Activated T-cell treated with anti-CD3 and anti-CD28 coated beads, Interleukin-2, amount 50 U/mL, for 1 hour (primary cell): ENCODE results near the gene OR8S1.
A peak's percentile ranks its signal among the peaks of the same experiment; 100 is the strongest.
"Not testable (repeated sequence)": the region's sequence is repeated elsewhere in the genome, so short reads cannot be mapped to it uniquely, and the experiment has no call there.

Source experiments
- DNase-seq: peaks from one replicate; pipeline ENCODE4 v3.0.0-alpha.2; 2020

OR8S1 gene

DNA sequence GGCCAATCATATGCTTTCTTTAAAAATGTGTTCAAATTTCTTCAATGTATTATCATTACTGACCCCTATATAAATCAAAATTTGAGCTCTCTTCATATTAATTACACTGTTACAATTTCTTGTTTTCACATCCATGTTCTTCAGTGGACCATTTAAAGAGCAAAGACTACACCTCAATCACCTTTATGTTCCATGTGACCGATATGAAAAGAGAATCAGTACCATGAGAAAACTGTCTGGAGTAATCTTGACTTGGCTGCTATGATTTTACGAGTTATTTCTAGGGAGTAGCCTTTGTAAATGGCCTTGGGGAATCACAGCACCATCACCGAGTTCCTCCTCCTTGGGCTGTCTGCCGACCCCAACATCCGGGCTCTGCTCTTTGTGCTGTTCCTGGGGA, at the start of gene OR8S1:
OR8S1 (plus strand) TSS at position 301 of the 400 bp plus-strand sequence; CDS start at position 301, 0 bp downstream.
- DNase-seq, result no peak

GRCh38 chr12:48482198-48482597, 43.2 kb upstream of the OR8S1 start, which contains the start of gene C12orf54:
Gene C12orf54, plus strand, starts transcription at chr12:48482498. Its CDS starts 799 bp downstream, at chr12:48483297.
- no peak for DNase-seq

DNA sequence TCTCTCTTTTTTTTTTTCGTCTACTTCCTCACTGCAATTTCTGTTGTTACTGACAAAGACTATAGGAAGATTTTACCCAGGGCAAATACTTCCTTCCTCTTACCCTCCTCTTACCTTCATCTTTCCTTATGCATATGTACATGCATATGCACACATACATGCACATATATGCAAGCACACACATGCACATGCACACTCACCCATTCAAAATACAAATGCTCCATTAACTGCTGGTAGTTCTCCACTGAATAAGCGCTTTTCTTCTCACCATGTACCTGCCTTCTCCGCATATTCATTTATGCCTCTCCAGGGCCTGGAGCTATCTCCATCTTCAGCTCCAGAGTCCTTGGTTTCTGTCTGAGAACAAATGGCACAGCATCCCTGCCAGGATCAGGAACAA, 42.5 kb upstream of the OR8S1 start:
- no peak for DNase-seq

DNA sequence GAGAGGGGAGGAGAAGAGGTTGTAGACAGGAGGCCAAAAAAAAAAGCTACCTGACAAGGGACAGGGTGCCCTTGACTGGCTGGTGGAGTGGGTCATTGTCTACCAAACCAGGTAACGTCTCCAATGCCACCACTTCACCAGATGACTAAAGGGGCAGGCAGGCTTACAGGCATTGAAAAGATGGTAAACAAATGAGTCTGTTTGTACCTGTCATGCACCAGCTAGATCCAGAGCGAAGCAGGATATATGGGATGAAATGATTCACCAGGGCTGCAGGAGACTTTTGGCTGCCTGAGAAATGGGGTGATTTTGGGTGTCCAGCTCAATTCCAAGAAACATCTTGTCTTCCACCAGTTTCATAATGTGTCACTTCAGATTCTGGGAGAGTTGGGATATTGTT, 39.2 kb upstream of the OR8S1 start:
- no peak for DNase-seq

DNA sequence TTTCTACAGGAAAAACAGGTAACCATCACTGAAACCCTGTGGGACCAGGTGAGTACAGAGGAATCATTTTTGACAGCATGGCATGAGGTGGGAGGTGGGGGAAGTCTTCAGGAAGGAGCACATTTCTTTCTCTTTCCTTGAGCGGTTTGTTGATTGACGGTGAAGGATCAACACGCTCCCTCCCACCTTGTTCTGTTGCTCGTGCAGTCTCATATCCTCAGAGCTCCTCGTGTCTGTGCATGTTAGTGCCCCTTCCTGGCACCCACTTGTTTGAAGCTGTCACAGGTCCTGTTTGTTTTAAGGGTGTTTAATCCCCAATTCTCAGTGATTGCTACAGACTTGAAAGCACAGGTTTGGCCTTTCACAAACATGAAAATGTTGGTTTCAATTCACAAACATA, 38.8 kb upstream of the OR8S1 start:
- DNase-seq, result no peak

DNA sequence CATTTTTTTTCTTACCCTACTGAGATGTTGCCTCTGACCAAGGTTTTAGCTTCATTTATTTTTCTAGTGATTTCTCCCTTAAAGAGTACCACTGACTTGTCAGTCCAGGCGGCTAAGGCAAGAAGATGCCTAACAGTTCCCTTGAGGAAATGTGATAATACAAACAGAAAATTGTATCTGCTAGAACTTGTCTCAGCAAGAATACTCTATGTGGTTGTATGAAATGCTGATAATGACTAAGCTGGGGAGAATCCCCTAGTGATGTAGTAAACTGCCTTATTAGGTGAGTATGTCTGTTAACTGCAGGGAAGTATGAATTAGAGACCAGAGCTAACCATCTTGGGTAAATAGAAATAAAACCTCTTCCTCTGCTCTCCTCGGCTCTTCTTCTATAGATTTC, 36.4 kb upstream of the OR8S1 start:
- DNase-seq, result no peak

DNA sequence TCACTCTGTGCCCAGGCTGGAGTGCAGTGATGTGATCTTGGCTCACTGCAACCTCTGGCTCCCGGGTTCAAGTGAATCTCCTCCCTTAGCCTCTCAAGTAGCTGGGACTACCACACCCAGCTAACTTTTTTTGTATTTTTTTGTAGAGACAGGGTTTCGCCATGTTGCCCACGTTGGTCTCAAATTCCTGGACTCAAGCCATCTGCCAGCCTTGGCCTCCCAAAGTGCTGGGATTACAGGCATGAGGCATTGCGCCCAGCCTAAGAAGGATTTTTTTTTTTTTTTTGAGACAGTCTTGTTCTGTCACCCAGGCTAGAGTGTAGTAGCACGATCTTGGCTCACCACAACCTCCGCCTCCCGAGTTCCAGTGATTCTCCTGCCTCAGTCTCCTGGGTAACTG, 36.0 kb upstream of the OR8S1 start:
- DNase-seq, result not testable (repeated sequence)

GRCh38 chr12:48500281-48500680, 25.2 kb upstream of the OR8S1 start:
- not testable (repeated sequence) for DNase-seq

GRCh38 chr12:48506836-48507235, 18.6 kb upstream of the OR8S1 start:
- not testable (repeated sequence) for DNase-seq

DNA sequence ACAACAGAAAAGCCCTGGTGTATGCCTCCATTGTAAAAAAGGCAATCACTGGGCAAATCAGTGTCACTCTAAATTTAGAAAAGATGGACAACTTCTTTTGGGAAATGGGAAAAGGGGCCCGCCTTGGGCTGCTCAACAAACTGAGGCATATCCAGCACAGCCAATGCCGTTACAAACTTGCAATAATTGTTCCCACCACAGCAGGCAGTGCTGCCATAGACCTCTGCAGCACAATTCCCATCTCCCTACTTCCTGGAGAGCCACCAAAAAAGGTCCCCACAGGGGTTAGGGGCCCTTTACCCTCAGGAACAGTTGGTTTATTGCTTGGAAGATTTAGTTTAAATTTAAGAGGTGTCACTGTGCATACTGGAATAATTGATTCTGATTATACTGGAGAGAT, 16.4 kb upstream of the OR8S1 start:
- DNase-seq, result no peak

- DNase-seq, result no peak
Observed at GRCh38 chr12:48510111-48510510, 15.3 kb upstream of the OR8S1 start.

DNA sequence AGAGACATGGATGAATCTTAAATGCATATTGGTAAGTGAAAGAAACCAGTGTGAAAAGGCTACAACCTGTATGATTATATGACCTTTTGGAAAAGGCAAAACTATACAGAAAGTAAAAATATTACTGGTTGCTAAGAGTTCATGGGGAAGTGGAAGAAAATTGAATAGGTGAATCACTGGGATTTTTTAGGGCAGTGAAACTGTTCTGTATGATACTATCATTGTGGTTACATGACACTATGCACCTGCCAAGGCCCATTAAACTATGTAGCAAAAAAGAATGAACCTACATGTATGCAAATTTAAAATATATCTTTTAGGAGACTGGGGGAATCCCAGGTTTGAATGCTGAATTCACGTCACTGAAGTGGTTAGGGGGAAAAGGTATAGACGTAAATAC, 12.6 kb upstream of the OR8S1 start:
- DNase-seq, result no peak

- no peak for DNase-seq
Observed at GRCh38 chr12:48514728-48515127, 10.7 kb upstream of the OR8S1 start.

DNA sequence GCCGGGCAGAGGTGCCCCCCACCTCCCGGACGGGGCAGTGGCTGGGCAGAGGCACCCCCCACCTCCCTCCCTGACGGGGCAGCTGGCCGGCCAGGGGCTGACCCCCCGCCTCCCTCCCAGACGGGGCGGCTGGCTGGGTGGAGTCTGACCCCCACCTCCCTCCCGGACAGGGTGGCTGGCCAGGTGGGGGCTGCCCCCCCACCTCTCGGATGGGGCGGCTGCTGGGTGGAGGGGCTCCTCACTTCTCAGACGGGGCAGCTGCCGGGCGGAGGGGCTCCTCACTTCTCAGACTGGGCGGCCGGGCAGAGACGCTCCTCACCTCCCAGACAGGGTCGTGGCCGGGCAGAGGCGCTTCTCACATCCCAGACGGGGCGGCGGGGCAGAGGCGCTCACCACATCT, 5.1 kb upstream of the OR8S1 start:
- DNase-seq, result not testable (repeated sequence)

DNA sequence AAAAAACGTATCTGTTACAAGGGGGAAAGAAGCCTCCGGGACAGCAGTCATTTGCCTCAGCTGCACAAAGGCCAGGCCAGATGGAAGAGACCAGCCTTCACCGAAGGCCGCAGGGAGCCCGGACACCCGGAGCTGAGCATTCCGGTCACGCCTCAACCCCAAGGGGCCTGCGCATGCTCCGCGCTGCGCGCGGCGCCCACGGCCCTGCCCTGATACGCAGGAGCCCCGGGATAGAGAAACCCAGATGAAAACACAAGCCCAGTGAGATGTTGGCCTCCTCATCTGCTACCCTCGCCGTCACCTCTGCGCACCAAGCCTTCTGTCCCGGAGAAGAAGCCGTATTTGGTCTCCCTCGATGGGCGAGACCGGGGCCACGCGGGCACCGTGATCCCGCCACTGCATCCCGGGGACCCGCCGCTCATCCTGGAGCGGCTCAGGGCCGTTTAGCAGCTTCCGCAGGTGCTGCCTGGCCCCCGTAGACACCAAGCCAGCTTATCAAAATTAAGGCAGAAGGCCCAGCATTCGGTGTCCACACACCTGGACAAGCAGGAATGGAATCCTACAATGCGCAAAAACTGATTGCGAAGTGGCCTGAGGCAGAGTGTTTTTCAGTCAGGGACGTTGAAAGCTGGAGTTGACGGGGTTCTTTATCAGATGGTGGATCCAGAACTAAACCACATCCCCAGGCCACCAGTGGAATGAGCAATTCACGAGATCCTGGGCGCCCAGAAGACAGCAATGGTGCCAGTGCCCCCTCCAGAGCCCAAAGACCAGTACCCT, 2.6 kb downstream of the OR8S1 start:
- DNase-seq, result no peak

DNA sequence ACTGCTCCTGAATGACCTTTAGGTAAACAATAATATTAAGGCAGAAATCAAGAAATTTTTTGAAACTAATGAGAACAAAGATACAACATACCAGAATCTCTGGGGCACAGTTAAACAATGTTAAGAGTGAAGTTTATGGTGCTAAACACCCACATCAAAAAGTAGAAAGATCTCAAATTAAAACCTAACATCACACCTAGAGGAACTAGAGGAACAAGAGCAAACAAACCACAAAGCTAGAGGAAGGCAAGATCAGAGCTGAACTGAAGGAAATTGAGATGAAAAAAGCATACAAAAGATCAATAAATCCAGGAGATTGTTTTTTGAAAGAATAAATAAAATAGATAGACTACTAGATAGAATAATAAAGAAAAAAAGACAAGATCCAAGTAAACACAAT, 7.2 kb downstream of the OR8S1 start:
- no peak for DNase-seq

DNA sequence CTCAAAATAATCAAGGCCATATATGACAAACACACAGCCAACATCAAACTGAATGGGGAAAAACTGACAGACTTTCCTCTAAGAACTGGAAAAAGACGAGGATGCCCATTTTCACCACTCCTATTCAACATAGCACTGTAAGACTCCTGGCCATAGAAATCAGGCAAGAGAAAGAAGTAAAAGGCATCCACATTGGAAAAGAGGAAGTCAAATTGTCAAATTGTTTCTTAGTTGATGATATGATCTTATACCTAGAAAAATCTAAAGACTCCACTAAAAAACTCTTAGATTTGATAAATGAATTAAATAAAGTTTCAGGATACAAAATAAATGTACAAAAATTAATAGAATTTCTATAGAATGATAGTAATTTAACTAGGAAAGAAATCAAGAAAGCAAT, 11.2 kb downstream of the OR8S1 start:
- no peak for DNase-seq

GRCh38 chr12:48542300-48542928, 17.0 kb downstream of the OR8S1 start:
- peak; percentile 53 for DNase-seq

DNA sequence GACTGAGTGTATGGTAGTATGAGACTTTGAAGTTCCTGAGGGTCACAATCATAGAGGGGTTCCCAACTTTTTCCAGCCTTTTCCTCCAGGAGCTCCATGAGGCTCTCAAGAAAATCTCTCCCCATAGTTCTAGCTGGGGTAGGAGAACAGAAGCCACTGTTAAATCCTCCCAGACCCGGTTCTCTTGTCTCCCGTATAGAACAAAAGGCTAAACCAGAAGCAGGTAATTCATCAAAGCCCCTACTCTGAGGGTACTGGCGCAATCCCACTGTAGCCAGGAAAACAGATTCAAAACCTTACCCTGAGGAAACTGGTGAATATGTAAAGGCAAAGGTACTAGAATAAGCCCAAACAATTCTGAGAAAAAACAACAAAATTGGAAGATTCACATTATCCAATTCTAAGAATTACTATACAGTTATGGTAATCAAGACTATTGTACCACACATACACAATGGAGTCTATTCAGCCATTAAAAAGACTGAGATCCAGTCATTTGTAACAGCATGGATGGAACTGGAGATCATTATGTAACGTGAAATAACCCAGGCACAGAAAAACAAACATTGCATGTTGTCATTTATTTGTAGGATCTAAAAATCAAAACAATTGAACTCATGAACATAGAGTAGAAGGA, 20.5 kb downstream of the OR8S1 start:
- no peak for DNase-seq

DNA sequence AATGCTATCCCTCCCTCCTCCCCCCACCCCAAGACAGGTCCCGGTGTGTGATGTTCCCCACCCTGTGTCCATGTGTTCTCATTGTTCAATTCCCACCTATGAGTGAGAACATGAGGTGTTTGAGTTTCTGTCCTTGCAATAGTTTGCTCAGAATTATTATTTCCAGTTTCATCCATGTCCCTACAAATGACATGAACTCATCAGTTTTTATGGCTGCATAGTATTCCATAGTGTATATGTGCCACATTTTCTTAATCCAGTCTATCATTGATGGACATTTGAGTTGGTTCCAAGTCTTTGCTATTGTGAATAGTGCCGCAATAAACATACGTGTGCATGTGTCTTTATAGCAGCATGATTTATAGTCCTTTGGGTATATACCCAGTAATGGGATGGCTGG, 21.6 kb downstream of the OR8S1 start:
- not testable (repeated sequence) for DNase-seq

- not testable (repeated sequence) for DNase-seq
Observed at GRCh38 chr12:48551636-48552035, 26.2 kb downstream of the OR8S1 start.

GRCh38 chr12:48553666-48554343, 28.4 kb downstream of the OR8S1 start:
- not testable (repeated sequence) for DNase-seq

DNA sequence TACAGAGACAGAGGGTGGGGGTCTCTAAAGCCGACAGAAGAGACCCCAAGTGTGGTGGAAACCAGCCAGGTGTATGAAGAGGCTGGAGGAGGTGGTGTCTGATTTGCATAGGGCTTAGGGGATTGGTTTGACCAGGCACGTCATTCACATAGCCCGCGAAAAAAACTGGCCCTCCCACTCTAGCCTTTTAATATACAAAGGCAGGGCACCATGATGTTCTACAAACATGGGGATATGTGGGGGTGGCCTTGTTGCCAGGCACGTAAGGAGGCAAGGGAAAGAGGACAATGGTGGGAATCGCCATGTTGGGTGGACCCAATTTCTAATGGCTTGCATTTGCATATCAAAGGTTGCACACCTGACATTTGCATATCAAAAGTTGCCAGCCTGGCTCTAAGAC, 31.2 kb downstream of the OR8S1 start:
- DNase-seq, result no peak
